DMS 273 (cell line): ENCODE data around the gene BLMH.
"Not testable (repeated sequence)": the region's sequence is repeated elsewhere in the genome, so short reads cannot be mapped to it uniquely, and the experiment has no call there.

ENCODE experiments used
- DNase-seq: peaks from one replicate; lab custom pipeline; 2025; ENCODE audit not compliant: unreplicated experiment; lab: John Stamatoyannopoulos, UW

Gene BLMH

GRCh38 chr17:30230596-30231125 is 61.1 kb downstream of the BLMH start:
- DNase-seq = no peak

GRCh38 chr17:30230009-30230408 is 61.7 kb downstream of the BLMH start:
- DNase-seq = not testable (repeated sequence)

GRCh38 chr17:30229012-30229411 is 62.7 kb downstream of the BLMH start:
- DNase-seq = no peak

GRCh38 chr17:30228011-30228410 is 63.7 kb downstream of the BLMH start:
- no peak for DNase-seq

- no peak for DNase-seq
Observed at GRCh38 chr17:30226878-30227277, 64.9 kb downstream of the BLMH start.

- no peak for DNase-seq
Observed at GRCh38 chr17:30225919-30226553, 65.7 kb downstream of the BLMH start.

- DNase-seq = no peak
Observed at GRCh38 chr17:30225112-30225511, 66.6 kb downstream of the BLMH start.

GRCh38 chr17:30224419-30224960 is 67.3 kb downstream of the BLMH start:
- no peak for DNase-seq

GRCh38 chr17:30222721-30223175 is 69.0 kb downstream of the BLMH start:
- DNase-seq = no peak

- DNase-seq = no peak
Observed at GRCh38 chr17:30222251-30222650, 69.5 kb downstream of the BLMH start.

- no peak for DNase-seq
Observed at GRCh38 chr17:30221346-30221745, 70.4 kb downstream of the BLMH start.

GRCh38 chr17:30220414-30220813 is 71.3 kb downstream of the BLMH start:
- no peak for DNase-seq

GRCh38 chr17:30219833-30220232 is 71.9 kb downstream of the BLMH start:
- DNase-seq = no peak

- no peak for DNase-seq
Observed at GRCh38 chr17:30219315-30219714, 72.4 kb downstream of the BLMH start.

- DNase-seq = no peak
Observed at GRCh38 chr17:30218799-30219198, 72.9 kb downstream of the BLMH start.

- no peak for DNase-seq
Observed at GRCh38 chr17:30217746-30218245, 73.9 kb downstream of the BLMH start.

GRCh38 chr17:30217054-30217453 is 74.7 kb downstream of the BLMH start:
- no peak for DNase-seq

- no peak for DNase-seq
Observed at GRCh38 chr17:30212750-30213149, 79.0 kb downstream of the BLMH start.

GRCh38 chr17:30211371-30211770 is 80.4 kb downstream of the BLMH start:
- no peak for DNase-seq

GRCh38 chr17:30210901-30211300 is 80.8 kb downstream of the BLMH start:
- DNase-seq = no peak

GRCh38 chr17:30210366-30210765 is 81.4 kb downstream of the BLMH start:
- DNase-seq = no peak

GRCh38 chr17:30209930-30210329 is 81.8 kb downstream of the BLMH start:
- DNase-seq = no peak

GRCh38 chr17:30208214-30208613 is 83.5 kb downstream of the BLMH start:
- no peak for DNase-seq
